A549 treated with Mapracorat at 1 μM for 4 hours (cell line): ENCODE data around the gene SLC7A5. TPM values are rescaled to one million over a fixed set of nuclear protein-coding genes. Genes with fewer than 3 reads are reported as not detected.

Source experiments
- total RNA-seq: library from RNA; stranded (reverse); fragments of 200-300 nt; extraction: Qiagen RNA extraction; gene quantifications from 5 replicates; pipeline ENCODE4 v1.2.3, GENCODE V29; 2022

SLC7A5 gene
- 594 to 857 TPM (median 765 TPM) in 5 replicates for total RNA-seq

DNA sequence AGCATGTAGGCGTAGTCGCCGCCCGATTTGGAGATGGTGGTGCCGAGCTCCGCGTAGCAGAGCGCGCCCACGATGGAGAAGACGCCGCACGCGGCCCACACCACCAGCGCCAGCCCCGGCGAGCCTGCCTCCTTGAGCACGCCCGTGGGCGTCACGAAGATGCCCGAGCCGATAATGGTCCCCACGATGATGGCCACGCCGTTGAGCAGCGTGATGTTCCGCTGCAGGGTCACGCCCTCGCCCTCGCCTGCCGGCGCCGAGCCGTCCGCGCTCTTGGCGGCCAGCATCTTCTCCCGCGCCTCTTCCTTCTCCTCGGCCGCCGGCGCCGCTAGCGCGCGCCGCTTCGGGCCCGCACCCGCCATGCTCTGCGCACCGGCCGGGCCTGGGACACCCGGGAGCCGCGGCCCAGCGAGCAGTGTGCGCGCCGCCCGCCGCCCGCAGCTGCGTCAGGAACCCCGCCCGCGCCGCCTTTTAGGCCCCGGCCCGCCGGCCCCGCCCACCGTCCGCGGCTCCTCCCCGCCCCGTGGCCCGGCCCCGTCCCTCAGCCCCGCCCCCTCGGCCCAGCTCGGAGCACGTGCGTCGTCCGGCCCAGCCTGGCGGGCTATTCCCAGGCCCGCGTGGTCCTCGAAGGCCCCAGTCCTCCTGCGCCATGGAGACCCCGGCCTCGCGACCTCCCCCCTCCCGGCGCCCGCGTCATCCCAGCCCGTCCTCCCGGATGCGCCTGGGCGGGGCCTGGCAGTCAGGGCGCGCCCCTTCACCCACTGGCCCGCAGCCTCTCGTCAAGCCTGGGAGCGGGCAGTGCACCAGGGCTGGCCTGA lies at the start of gene SLC7A5:
Gene SLC7A5 (minus strand): TSS at position 447 of the 818 bp plus-strand sequence. CDS start 85 bp downstream, at position 362.

Other genes starting within 250 kb of the SLC7A5 start
- 41.5 to 50.5 TPM (median 48.7 TPM) in 5 replicates for gene KLHDC4, start 103.5 kb downstream of the SLC7A5 start, total RNA-seq
- not detected in 5 replicates for gene CA5A, start 67.0 kb upstream of the SLC7A5 start, total RNA-seq
- 12.0 to 14.9 TPM (median 13.6 TPM) in 5 replicates for gene BANP, start 81.9 kb upstream of the SLC7A5 start, total RNA-seq